ACHN (cell line): Measurements from ENCODE around the gene PITPNM2.

Experiments
- DNase-seq: peaks from one replicate; pipeline ENCODE4 v3.0.0-alpha.2; 2015
- in situ Hi-C: cut with HindIII; loops from 2 replicates; pipeline ENCODE4 v1.10.0; 2017; ENCODE audit warnings: low sequenced_read_pairs, low pct_ligation_motif_present, low pct_unique_long_range_greater_than_20kb

The PITPNM2 gene

GRCh38 chr12:123127182-123127495, 23.8 kb downstream of the PITPNM2 start:
- in situ Hi-C loops, result no loop called here
- DNase-seq, result no peak

- DNase-seq, result peak; percentile 99
- in situ Hi-C loops, result no loop called here
Measured at GRCh38 chr12:123126294-123127181, 24.4 kb downstream of the PITPNM2 start.

GRCh38 chr12:123122626-123123025, 28.3 kb downstream of the PITPNM2 start:
- in situ Hi-C loops, result no loop called here
- no peak for DNase-seq

- in situ Hi-C loops, result no loop called here
- DNase-seq, result no peak
Measured at GRCh38 chr12:123121670-123122069, 29.2 kb downstream of the PITPNM2 start.

GRCh38 chr12:123120452-123121166, 30.3 kb downstream of the PITPNM2 start:
- DNase-seq, result no peak

GRCh38 chr12:123119808-123120207, 31.1 kb downstream of the PITPNM2 start:
- in situ Hi-C loops, result no loop called here
- no peak for DNase-seq

More at GRCh38 chr12:123120452-123121166, 30.3 kb downstream of the PITPNM2 start:
- in situ Hi-C loops, result no loop called here

- DNase-seq, result no peak
- in situ Hi-C loops, result no loop called here
Measured at GRCh38 chr12:123118497-123118896, 32.4 kb downstream of the PITPNM2 start.

- in situ Hi-C loops, result no loop called here
- DNase-seq, result no peak
Measured at GRCh38 chr12:123115409-123116121, 35.3 kb downstream of the PITPNM2 start.

- no peak for DNase-seq
- in situ Hi-C loops, result no loop called here
Measured at GRCh38 chr12:123114304-123115083, 36.4 kb downstream of the PITPNM2 start.

- in situ Hi-C loops, result no loop called here
Measured at GRCh38 chr12:123113026-123113425, 37.9 kb downstream of the PITPNM2 start.

GRCh38 chr12:123111498-123112165, 39.3 kb downstream of the PITPNM2 start:
- DNase-seq, result no peak
- in situ Hi-C loops, result no loop called here

More at GRCh38 chr12:123113026-123113425, 37.9 kb downstream of the PITPNM2 start:
- DNase-seq, result no peak

- DNase-seq, result peak; percentile 27
- in situ Hi-C loops, result no loop called here
Measured at GRCh38 chr12:123109319-123109772, 41.5 kb downstream of the PITPNM2 start.

GRCh38 chr12:123108682-123109066, 42.2 kb downstream of the PITPNM2 start:
- no peak for DNase-seq
- in situ Hi-C loops, result no loop called here

- in situ Hi-C loops, result no loop called here
Measured at GRCh38 chr12:123107926-123108681, 42.8 kb downstream of the PITPNM2 start.

GRCh38 chr12:123106640-123107359, 44.1 kb downstream of the PITPNM2 start:
- DNase-seq, result no peak
- in situ Hi-C loops, result no loop called here

More at GRCh38 chr12:123107926-123108681, 42.8 kb downstream of the PITPNM2 start:
- no peak for DNase-seq

- in situ Hi-C loops, result no loop called here
- no peak for DNase-seq
Measured at GRCh38 chr12:123105211-123105826, 45.6 kb downstream of the PITPNM2 start.
